B cell (primary cell): ENCODE measurements around the gene PEPD.

ENCODE experiments used
- EZH2 ChIP-seq: IDR thresholded peaks from 2 replicates; pipeline ENCODE4 v1.6.1; 2012; ENCODE audit warnings: borderline replicate concordance, low read depth, mild to moderate bottlenecking, moderate library complexity, low read length; ENCODE audit not compliant: insufficient read depth, poor library complexity, severe bottlenecking
- TF ChIP-seq, protein P1 (sequence below): fragments of 200-600 bp; IDR thresholded peaks from one replicate; pipeline ENCODE4 v1.8.0; 2022; ENCODE audit warnings: antibody characterized with exemption, mild to moderate bottlenecking

DNA sequence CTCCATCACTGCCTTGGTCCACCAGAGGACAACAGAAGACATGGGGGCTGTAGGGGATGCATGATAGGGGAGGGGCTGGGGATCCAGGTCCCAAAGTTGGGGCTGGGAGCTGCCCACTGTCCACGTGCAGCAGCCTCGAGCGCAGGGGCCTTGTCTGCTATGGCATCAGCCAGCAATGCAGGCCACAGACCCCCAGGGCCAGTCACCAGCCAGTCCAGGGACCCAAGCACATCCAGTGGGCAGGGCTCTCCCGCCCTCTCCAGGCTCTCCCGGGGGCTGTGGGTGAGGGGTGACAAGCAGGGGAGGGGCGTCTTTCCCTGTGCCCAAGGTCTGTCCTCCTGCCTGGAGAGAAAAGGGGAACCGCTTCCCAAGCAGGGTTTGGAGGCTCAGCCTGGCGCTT is 32.8 kb downstream of the PEPD start:
- TF ChIP-seq, protein P1, sequence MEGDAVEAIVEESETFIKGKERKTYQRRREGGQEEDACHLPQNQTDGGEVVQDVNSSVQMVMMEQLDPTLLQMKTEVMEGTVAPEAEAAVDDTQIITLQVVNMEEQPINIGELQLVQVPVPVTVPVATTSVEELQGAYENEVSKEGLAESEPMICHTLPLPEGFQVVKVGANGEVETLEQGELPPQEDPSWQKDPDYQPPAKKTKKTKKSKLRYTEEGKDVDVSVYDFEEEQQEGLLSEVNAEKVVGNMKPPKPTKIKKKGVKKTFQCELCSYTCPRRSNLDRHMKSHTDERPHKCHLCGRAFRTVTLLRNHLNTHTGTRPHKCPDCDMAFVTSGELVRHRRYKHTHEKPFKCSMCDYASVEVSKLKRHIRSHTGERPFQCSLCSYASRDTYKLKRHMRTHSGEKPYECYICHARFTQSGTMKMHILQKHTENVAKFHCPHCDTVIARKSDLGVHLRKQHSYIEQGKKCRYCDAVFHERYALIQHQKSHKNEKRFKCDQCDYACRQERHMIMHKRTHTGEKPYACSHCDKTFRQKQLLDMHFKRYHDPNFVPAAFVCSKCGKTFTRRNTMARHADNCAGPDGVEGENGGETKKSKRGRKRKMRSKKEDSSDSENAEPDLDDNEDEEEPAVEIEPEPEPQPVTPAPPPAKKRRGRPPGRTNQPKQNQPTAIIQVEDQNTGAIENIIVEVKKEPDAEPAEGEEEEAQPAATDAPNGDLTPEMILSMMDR = no peak
- no peak for TF ChIP-seq EZH2
